Endothelial cell of umbilical vein (primary cell): ENCODE data around the gene PLEKHH3. TPM values are rescaled to one million over a fixed set of nuclear protein-coding genes. Genes with fewer than 3 reads are reported as not detected.

ENCODE experiments used
- BruUV-seq: library from RNA; stranded (reverse); fragments of 400-500 nt; replicated peaks from 2 replicates; lab custom pipeline; 2021; lab: Mats Ljungman, UMichigan
- CTCF ChIA-PET: fragments of 300-600, 350-600 bp; sonication (Branson Sonifier 250); formaldehyde crosslinking; loops from one replicate; lab custom pipeline; 2021; ENCODE audit warnings: antibody characterized with exemption, inconsistent platforms; lab: Charles Lee
- POLR2A ChIA-PET: fragments of 300-600, 350-600 bp; sonication (Branson Sonifier 250); formaldehyde crosslinking; loops from one replicate; lab custom pipeline; 2021; ENCODE audit warnings: antibody characterized with exemption, inconsistent platforms; lab: Charles Lee
- DNase-seq: peaks from one replicate; pipeline ENCODE4 v3.0.0-alpha.2; 2011; ENCODE audit warnings: low read depth, low spot score
- FAIRE-seq: peaks from 2 replicates; lab custom pipeline; 2011; peaks lifted over from hg19 to GRCh38; lab: Jason Lieb, UNC
- H2AFZ ChIP-seq: 2 replicates; pipeline ENCODE4 v1.6.0; 2012; ENCODE audit warnings: low read depth, low read length, control low read depth, inconsistent platforms
- H3K27ac ChIP-seq: 2 replicates; pipeline ENCODE4 v1.5.1; 2011; ENCODE audit warnings: low read depth, mild to moderate bottlenecking, control low read depth, low read length, moderate library complexity; ENCODE audit not compliant: insufficient read depth
- H3K27me3 ChIP-seq, 2 experiments: 2 replicates each; pipeline versions ENCODE4 v1.6.0 to v1.6.1; 2011; ENCODE audit warnings: low read length in 2 of 2, mixed read lengths in 1 of 2; ENCODE audit not compliant: control insufficient read depth in 2 of 2, insufficient read depth in 2 of 2
- H3K36me3 ChIP-seq, 2 experiments: 2 replicates in 1 of 2; 3 replicates in 1 of 2; pipeline ENCODE4 v1.5.1; 2011; ENCODE audit warnings: low read length in 2 of 2, mild to moderate bottlenecking in 1 of 2, moderate library complexity in 1 of 2; ENCODE audit not compliant: control insufficient read depth in 2 of 2, insufficient read depth in 2 of 2; ENCODE audit errors: extremely low read depth in 1 of 2
- H3K4me1 ChIP-seq: 3 replicates; pipeline ENCODE4 v1.5.1; 2011; ENCODE audit warnings: mild to moderate bottlenecking, low read length; ENCODE audit not compliant: control insufficient read depth, insufficient read depth; ENCODE audit errors: extremely low read depth
- H3K4me2 ChIP-seq: 2 replicates; pipeline ENCODE4 v1.6.1; 2011; ENCODE audit warnings: low read length, control low read depth, mixed read lengths; ENCODE audit not compliant: insufficient read depth
- H3K4me3 ChIP-seq, 3 experiments: fragments of 200-600 bp in 1 of 3; sonication (generic), shearing (Covaris generic) in 1 of 3; replicated peaks in 1 of 3; 2 replicates each; pipeline ENCODE4 v1.5.1; 2011 to 2016; ENCODE audit warnings: control low read depth in 3 of 3, low read length in 3 of 3, mild to moderate bottlenecking in 2 of 3, inconsistent platforms in 1 of 3, low read depth in 1 of 3, moderate library complexity in 1 of 3; ENCODE audit not compliant: insufficient read depth in 1 of 3
- H3K79me2 ChIP-seq: 2 replicates; pipeline ENCODE4 v1.6.0; 2012; ENCODE audit warnings: low read length, inconsistent platforms; ENCODE audit not compliant: control insufficient read depth, insufficient read depth
- H3K9ac ChIP-seq: replicated peaks from 2 replicates; pipeline ENCODE3; 2011; ENCODE audit warnings: low read length, control low read depth; ENCODE audit not compliant: insufficient read depth; ENCODE audit errors: extremely low read depth
- H3K9me1 ChIP-seq: replicated peaks from 3 replicates; pipeline ENCODE4 v1.6.0; 2011; ENCODE audit warnings: mild to moderate bottlenecking, low read length; ENCODE audit not compliant: control insufficient read depth, insufficient read depth; ENCODE audit errors: extremely low read depth
- H3K9me3 ChIP-seq: replicated peaks from 2 replicates; pipeline ENCODE4 v1.5.1; 2012; ENCODE audit warnings: low read length, inconsistent platforms; ENCODE audit not compliant: control insufficient read depth, insufficient read depth
- H4K20me1 ChIP-seq: replicated peaks from 2 replicates; pipeline ENCODE3; 2011; ENCODE audit warnings: mild to moderate bottlenecking, low read length; ENCODE audit not compliant: control insufficient read depth, insufficient read depth; ENCODE audit errors: extremely low read depth
- CTCF ChIP-seq, 2 donors: IDR thresholded peaks; 1 replicate in 1 of 2; 2 replicates in 1 of 2; pipeline ENCODE4 v1.5.1; 2011; ENCODE audit warnings: low read length in 2 of 2, mild to moderate bottlenecking in 2 of 2, moderate library complexity in 2 of 2, control low read depth in 1 of 2, inconsistent platforms in 1 of 2, low read depth in 1 of 2; ENCODE audit not compliant: insufficient read depth in 1 of 2; ENCODE audit errors: extremely low read depth in 1 of 2
- EZH2 ChIP-seq: IDR thresholded peaks from 2 replicates; pipeline ENCODE4 v1.6.1; 2012; ENCODE audit warnings: borderline replicate concordance, low read depth, mild to moderate bottlenecking, moderate library complexity, low read length, inconsistent platforms; ENCODE audit not compliant: severe bottlenecking
- FOS ChIP-seq: IDR thresholded peaks from 2 replicates; pipeline ENCODE4 v1.6.1; 2011; ENCODE audit warnings: mild to moderate bottlenecking, low read length, moderate library complexity, borderline replicate concordance; ENCODE audit not compliant: insufficient read depth
- GATA2 ChIP-seq: IDR thresholded peaks from 2 replicates; pipeline ENCODE4 v1.7.0; 2011; ENCODE audit warnings: low read depth, mild to moderate bottlenecking, moderate library complexity, mixed read lengths, low read length; ENCODE audit not compliant: insufficient read length, insufficient read depth
- JUN ChIP-seq: IDR thresholded peaks from 2 replicates; pipeline ENCODE4 v1.6.1; 2011; ENCODE audit warnings: borderline replicate concordance, low read depth; ENCODE audit not compliant: insufficient read length, insufficient read depth
- MAX ChIP-seq: IDR thresholded peaks from 2 replicates; pipeline ENCODE4 v1.6.1; 2011; ENCODE audit not compliant: insufficient read depth, insufficient read length
- MYC ChIP-seq: IDR thresholded peaks from one replicate; pipeline ENCODE4 v1.6.1; 2011; ENCODE audit warnings: mild to moderate bottlenecking, low read depth, low read length
- POLR2A ChIP-seq: IDR thresholded peaks from 2 replicates; pipeline ENCODE4 v1.6.1; 2012; ENCODE audit warnings: low read depth, mild to moderate bottlenecking, control low read depth, low read length
- POLR2AphosphoS5 ChIP-seq: IDR thresholded peaks from 2 replicates; pipeline ENCODE4 v1.6.1; 2012; ENCODE audit warnings: low read depth, mild to moderate bottlenecking, control low read depth, low read length, moderate library complexity; ENCODE audit not compliant: insufficient read depth
- dilution Hi-C: fragments of 300-500 bp; cut with MboI; formaldehyde crosslinking; loops from one replicate; pipeline ENCODE4 v1.15.0; 2019; ENCODE audit warnings: low sequenced_read_pairs; ENCODE audit not compliant: extremely low pct_ligation_motif_present
- intact Hi-C: fragments of 100-400 bp; cut with micrococcal nuclease; formaldehyde crosslinking; loops from one replicate; pipeline ENCODE4 v1.10.0; 2022
- microRNA-seq: library from miRNA; unstranded; fragments of <30 nt; microRNA quantifications from one replicate; pipeline ENCODE4 v1.2.0, GENCODE V29; 2021; ENCODE audit warnings: borderline number of aligned reads, borderline replicate concordance
- polyA plus RNA-seq, 4 experiments: library from polyadenylated mRNA; depleted of rRNA in 3 of 4; stranded (reverse) in 3 of 4; unstranded in 1 of 4; fragments of >200 nt; gene quantifications; 2 replicates each; pipeline versions ENCODE4 v1.2.1 to v1.2.3, GENCODE V29; 2011 to 2012; ENCODE audit warnings: missing spikeins in 1 of 4
- small RNA-seq: library from RNA; depleted of rRNA; stranded (forward); fragments of <200 nt; gene quantifications from one replicate; pipeline ENCODE3, GENCODE V24; 2012; ENCODE audit warnings: low replicate concordance, low read depth; ENCODE audit not compliant: insufficient read depth, insufficient read length
- total RNA-seq: library from RNA; stranded (reverse); gene quantifications from 2 replicates; pipeline ENCODE4 v1.2.3, GENCODE V29; 2021

PLEKHH3 gene
- total and polyA plus RNA-seq, 2 donors (not counting 3 experiments of a cell fraction or from before 2014, with no cell fraction given) = 5.4 to 11.3 TPM

GRCh38 chr17:42617956-42618431 lies 58.8 kb downstream of the PLEKHH3 start:
- ChIA-PET POLR2A (interaction anchor here (0.6 to 1.0 kb wide), 3 partner anchors 9 to 314 kb away, joined by 3 read pairs; partner anchors contain the start of genes RETREG3 and TUBG1), CTCF (interaction anchor here (1.2 to 3.5 kb wide), 7 partner anchors 8 to 62 kb away, joined by 3 to 14 read pairs (median 5); partner anchors contain the start of genes PLEKHH3, RETREG3, TUBG1 and TUBG2)
- no peak overlapping the region for H3K4me3 ChIP-seq
- intact Hi-C loops = no loop called here
- TF ChIP-seq CTCF (IDR thresholded peaks at IDR 0.05; ENCODE audit: extremely low read depth in 1 of 2, insufficient read depth in 1 of 2, low read depth in 1 of 2, low read length in 2 of 2) (no peak), POLR2A (no peak), GATA2 (no peak), EZH2 (no peak), JUN (no peak), FOS (no peak), MAX (no peak), POLR2AphosphoS5 (no peak), MYC (no peak)
- H3K36me3 ChIP-seq = peaks cover 11 to 12% of the 10 kb centered on the region in 2 experiments
- no TSS peak for BruUV-seq
- H3K9me1 ChIP-seq = no peaks in the 10 kb centered on the region
- H3K27ac ChIP-seq = no peak overlapping the region
- H2AFZ ChIP-seq = no peak overlapping the region
- H3K27me3 ChIP-seq = no peaks in the 10 kb centered on the region
- FAIRE-seq = no peak
- H3K9me3 ChIP-seq = no peaks in the 10 kb centered on the region
- no peak for DNase-seq
- no peaks in the 10 kb centered on the region for H3K79me2 ChIP-seq
- dilution Hi-C loops = no loop called here
- H4K20me1 ChIP-seq = no peaks in the 10 kb centered on the region
- no peaks in the 10 kb centered on the region for H3K4me1 ChIP-seq
- no peak overlapping the region for H3K9ac ChIP-seq
- H3K4me2 ChIP-seq = no peak overlapping the region

Small RNA genes lying within 50 kb of the gene (microRNA-seq; reads per million reads assigned to microRNA genes)
- not detected for gene MIR6780A

Small RNA genes lying within 50 kb of the gene (small RNA-seq; reads per million reads assigned to genes)
- gene MIR6780A = not detected

Other genes with a start within 250 kb of the PLEKHH3 start
- gene ATP6V0A1, start 218.1 kb downstream of the PLEKHH3 start, total RNA-seq = 36.4 and 37.3 TPM in 2 replicates
- gene ATP6V0A1, start 218.1 kb downstream of the PLEKHH3 start, polyA plus RNA-seq = 49.2 and 55.9 TPM in 2 replicates
- gene NAGLU, start 140.8 kb downstream of the PLEKHH3 start, total RNA-seq = 40.2 and 50.2 TPM in 2 replicates
- gene NAGLU, start 140.8 kb downstream of the PLEKHH3 start, polyA plus RNA-seq = 54.2 and 66.8 TPM in 2 replicates
- 0.62 and 1.0 TPM in 2 replicates for gene HSD17B1, start 124.1 kb downstream of the PLEKHH3 start, total RNA-seq
- gene HSD17B1, start 124.1 kb downstream of the PLEKHH3 start, polyA plus RNA-seq = 0.22 and 0.41 TPM in 2 replicates
- 69.2 and 77.7 TPM in 2 replicates for gene COASY, start 114.8 kb downstream of the PLEKHH3 start, total RNA-seq
- 39.6 and 52.6 TPM in 2 replicates for gene COASY, start 114.8 kb downstream of the PLEKHH3 start, polyA plus RNA-seq
- 40.3 and 40.9 TPM in 2 replicates for gene MLX, start 109.9 kb downstream of the PLEKHH3 start, total RNA-seq
- gene MLX, start 109.9 kb downstream of the PLEKHH3 start, polyA plus RNA-seq = 41.1 and 42.7 TPM in 2 replicates
- gene PSMC3IP, start 99.3 kb downstream of the PLEKHH3 start, total RNA-seq = 19.3 and 20.8 TPM in 2 replicates
- gene PSMC3IP, start 99.3 kb downstream of the PLEKHH3 start, polyA plus RNA-seq = 5.5 and 5.9 TPM in 2 replicates
- 52.3 and 53.4 TPM in 2 replicates for gene RETREG3, start 67.6 kb downstream of the PLEKHH3 start, total RNA-seq
- gene RETREG3, start 67.6 kb downstream of the PLEKHH3 start, polyA plus RNA-seq = 32.6 and 36.2 TPM in 2 replicates
- 96.9 and 102 TPM in 2 replicates for gene TUBG1, start 67.3 kb downstream of the PLEKHH3 start, total RNA-seq
- 132 and 173 TPM in 2 replicates for gene TUBG1, start 67.3 kb downstream of the PLEKHH3 start, polyA plus RNA-seq
- gene TUBG2, start 17.7 kb downstream of the PLEKHH3 start, total RNA-seq = 13.1 and 13.2 TPM in 2 replicates
- gene TUBG2, start 17.7 kb downstream of the PLEKHH3 start, polyA plus RNA-seq = 17.7 and 19.4 TPM in 2 replicates
- gene CCR10, start 4.8 kb upstream of the PLEKHH3 start, total RNA-seq = 1.3 TPM in 1 of 2 replicates, not detected in the other
- 1.1 and 1.4 TPM in 2 replicates for gene CCR10, start 4.8 kb upstream of the PLEKHH3 start, polyA plus RNA-seq
- 3.6 and 44.8 TPM in 2 replicates for gene CNTNAP1, start 5.5 kb upstream of the PLEKHH3 start, total RNA-seq
- 26.3 and 27.3 TPM in 2 replicates for gene CNTNAP1, start 5.5 kb upstream of the PLEKHH3 start, polyA plus RNA-seq
- gene EZH1, start 68.0 kb upstream of the PLEKHH3 start, total RNA-seq = 29.8 and 31.4 TPM in 2 replicates
- gene EZH1, start 68.0 kb upstream of the PLEKHH3 start, polyA plus RNA-seq = 27.8 and 33.7 TPM in 2 replicates
- gene RAMP2, start 84.2 kb upstream of the PLEKHH3 start, total RNA-seq = 71.0 and 106 TPM in 2 replicates
- 192 and 262 TPM in 2 replicates for gene RAMP2, start 84.2 kb upstream of the PLEKHH3 start, polyA plus RNA-seq
- 45.0 and 47.1 TPM in 2 replicates for gene VPS25, start 96.5 kb upstream of the PLEKHH3 start, total RNA-seq
- 86.8 and 107 TPM in 2 replicates for gene VPS25, start 96.5 kb upstream of the PLEKHH3 start, polyA plus RNA-seq
- gene WNK4, start 103.6 kb upstream of the PLEKHH3 start, total RNA-seq = 1.9 TPM in 2 replicates
- 0.48 and 0.84 TPM in 2 replicates for gene WNK4, start 103.6 kb upstream of the PLEKHH3 start, polyA plus RNA-seq
- gene COA3, start 121.7 kb upstream of the PLEKHH3 start, total RNA-seq = 56.6 and 57.5 TPM in 2 replicates
- gene COA3, start 121.7 kb upstream of the PLEKHH3 start, polyA plus RNA-seq = 126 and 139 TPM in 2 replicates
- not detected in 2 replicates for gene CNTD1, start 121.9 kb upstream of the PLEKHH3 start, total RNA-seq
- gene CNTD1, start 121.9 kb upstream of the PLEKHH3 start, polyA plus RNA-seq = not detected in 2 replicates
- 92.3 and 93.5 TPM in 2 replicates for gene BECN1, start 147.3 kb upstream of the PLEKHH3 start, total RNA-seq
- gene BECN1, start 147.3 kb upstream of the PLEKHH3 start, polyA plus RNA-seq = 51.4 and 63.1 TPM in 2 replicates
- 126 and 133 TPM in 2 replicates for gene PSME3, start 156.4 kb upstream of the PLEKHH3 start, total RNA-seq
- 94.7 and 98.4 TPM in 2 replicates for gene PSME3, start 156.4 kb upstream of the PLEKHH3 start, polyA plus RNA-seq
- 1.6 and 1.9 TPM in 2 replicates for gene AOC2, start 167.6 kb upstream of the PLEKHH3 start, total RNA-seq
- 0.62 and 0.65 TPM in 2 replicates for gene AOC2, start 167.6 kb upstream of the PLEKHH3 start, polyA plus RNA-seq
- 0.27 and 0.44 TPM in 2 replicates for gene AOC3, start 174.2 kb upstream of the PLEKHH3 start, total RNA-seq
- 0.11 and 0.19 TPM in 2 replicates for gene AOC3, start 174.2 kb upstream of the PLEKHH3 start, polyA plus RNA-seq
- not detected in 2 replicates for gene G6PC1, start 223.8 kb upstream of the PLEKHH3 start, total RNA-seq
- gene G6PC1, start 223.8 kb upstream of the PLEKHH3 start, polyA plus RNA-seq = not detected in 2 replicates